Activated naive CD4-positive, alpha-beta T cell treated with anti-CD3 and anti-CD28 coated beads, Interleukin-2, amount 10 ng/mL, durations not matched to agents 7 days and 5 days (primary cell): ENCODE results near the gene SHROOM1.
"Not testable (repeated sequence)": the region's sequence is repeated elsewhere in the genome, so short reads cannot be mapped to it uniquely, and the experiment has no call there.

Experiments
- CTCF ChIA-PET: fragments of 350-600 bp; sonication (Branson Sonifier 250); formaldehyde crosslinking; loops from one replicate; lab custom pipeline; 2021; ENCODE audit warnings: antibody characterized with exemption; lab: Charles Lee
- DNase-seq: peaks from one replicate; pipeline ENCODE4 v3.0.0-alpha.2; 2020
- H3K27ac Mint-ChIP-seq: one replicate; pipeline ENCODE4 v1.8.0; 2021; ENCODE audit warnings: mild to moderate bottlenecking, moderate library complexity, mixed read lengths
- H3K27me3 Mint-ChIP-seq: one replicate; pipeline ENCODE4 v1.8.0; 2021; ENCODE audit warnings: mild to moderate bottlenecking, mixed read lengths
- H3K36me3 Mint-ChIP-seq: one replicate; pipeline ENCODE4 v1.8.0; 2021; ENCODE audit warnings: mixed read lengths
- H3K4me1 Mint-ChIP-seq: one replicate; pipeline ENCODE4 v1.8.0; 2021; ENCODE audit warnings: mixed read lengths
- H3K4me3 Mint-ChIP-seq: one replicate; pipeline ENCODE4 v1.8.0; 2021; ENCODE audit warnings: mild to moderate bottlenecking, moderate library complexity, mixed read lengths
- H3K9me3 Mint-ChIP-seq: one replicate; pipeline ENCODE4 v1.8.0; 2021; ENCODE audit warnings: mixed read lengths

The SHROOM1 gene

DNA sequence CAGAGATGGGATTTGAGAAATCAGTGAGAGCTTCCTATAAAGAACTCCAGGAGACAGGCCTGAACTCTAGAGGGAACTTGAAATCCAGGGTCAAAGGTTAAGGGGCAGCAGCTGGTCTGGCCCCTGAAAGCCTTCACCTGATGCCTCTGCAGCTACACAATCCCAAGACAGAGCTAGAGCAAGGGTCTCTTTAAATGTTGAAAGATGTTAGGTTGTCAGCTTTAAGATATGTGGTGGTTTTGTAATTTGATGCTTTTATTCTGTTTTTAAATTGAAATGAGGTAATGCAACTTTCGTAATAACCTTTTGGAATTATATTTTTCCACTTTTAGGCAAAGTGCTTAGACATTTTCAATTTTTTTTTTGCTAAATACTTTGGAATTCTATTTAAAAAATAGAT is 15.0 kb downstream of the SHROOM1 start:
- Mint-ChIP-seq H3K27me3 (peaks cover 75% of the 10 kb centered on the region), H3K27ac (no peak overlapping the region), H3K36me3 (no peaks in the 10 kb centered on the region), H3K4me3 (no peak overlapping the region), H3K9me3 (no peaks in the 10 kb centered on the region), H3K4me1 (peaks cover 21% of the 10 kb centered on the region)
- no peak for DNase-seq
- CTCF ChIA-PET = interaction anchor here (0.8 to 2.1 kb wide), 2 partner anchors 56 to 287 kb away, joined by 3 to 6 read pairs; no protein-coding TSS in a partner anchor

DNA sequence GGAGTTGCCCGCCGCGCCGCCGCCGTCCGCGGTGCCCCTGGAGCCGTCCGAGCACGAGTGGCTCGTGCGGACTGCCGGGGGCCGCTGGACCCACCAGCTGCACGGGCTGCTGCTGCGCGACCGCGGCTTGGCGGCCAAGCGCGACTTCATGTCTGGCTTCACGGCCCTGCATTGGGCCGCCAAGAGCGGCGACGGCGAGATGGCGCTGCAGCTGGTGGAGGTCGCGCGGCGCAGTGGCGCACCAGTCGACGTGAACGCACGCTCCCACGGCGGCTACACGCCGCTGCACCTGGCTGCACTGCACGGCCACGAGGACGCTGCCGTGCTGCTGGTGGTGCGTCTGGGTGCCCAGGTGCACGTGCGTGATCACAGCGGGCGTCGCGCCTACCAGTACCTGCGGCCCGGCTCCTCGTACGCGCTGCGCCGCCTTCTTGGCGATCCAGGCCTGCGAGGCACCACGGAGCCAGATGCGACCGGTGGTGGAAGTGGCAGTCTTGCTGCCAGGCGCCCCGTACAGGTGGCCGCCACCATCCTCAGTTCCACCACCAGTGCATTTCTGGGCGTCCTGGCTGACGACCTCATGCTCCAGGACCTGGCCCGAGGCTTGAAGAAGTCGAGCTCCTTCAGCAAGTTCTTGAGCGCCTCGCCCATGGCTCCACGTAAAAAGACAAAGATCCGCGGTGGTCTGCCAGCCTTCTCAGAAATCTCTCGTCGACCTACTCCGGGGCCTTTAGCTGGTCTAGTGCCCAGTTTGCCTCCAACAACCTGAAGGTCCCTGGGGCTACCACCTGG is 15.7 kb downstream of the SHROOM1 start:
- DNase-seq = no peak
- peak overlapping the region; percentile 37 for H3K4me3 Mint-ChIP-seq
- peaks cover 75% of the 10 kb centered on the region for H3K27me3 Mint-ChIP-seq
- CTCF ChIA-PET = interaction anchor here (0.8 to 2.1 kb wide), 4 partner anchors 15 to 288 kb away, joined by 3 to 6 read pairs (median 3); partner anchors contain the start of gene SHROOM1
- H3K4me1 Mint-ChIP-seq = peaks cover 16% of the 10 kb centered on the region
- H3K36me3 Mint-ChIP-seq = no peaks in the 10 kb centered on the region
- H3K9me3 Mint-ChIP-seq = no peaks in the 10 kb centered on the region
- H3K27ac Mint-ChIP-seq = no peak overlapping the region

DNA sequence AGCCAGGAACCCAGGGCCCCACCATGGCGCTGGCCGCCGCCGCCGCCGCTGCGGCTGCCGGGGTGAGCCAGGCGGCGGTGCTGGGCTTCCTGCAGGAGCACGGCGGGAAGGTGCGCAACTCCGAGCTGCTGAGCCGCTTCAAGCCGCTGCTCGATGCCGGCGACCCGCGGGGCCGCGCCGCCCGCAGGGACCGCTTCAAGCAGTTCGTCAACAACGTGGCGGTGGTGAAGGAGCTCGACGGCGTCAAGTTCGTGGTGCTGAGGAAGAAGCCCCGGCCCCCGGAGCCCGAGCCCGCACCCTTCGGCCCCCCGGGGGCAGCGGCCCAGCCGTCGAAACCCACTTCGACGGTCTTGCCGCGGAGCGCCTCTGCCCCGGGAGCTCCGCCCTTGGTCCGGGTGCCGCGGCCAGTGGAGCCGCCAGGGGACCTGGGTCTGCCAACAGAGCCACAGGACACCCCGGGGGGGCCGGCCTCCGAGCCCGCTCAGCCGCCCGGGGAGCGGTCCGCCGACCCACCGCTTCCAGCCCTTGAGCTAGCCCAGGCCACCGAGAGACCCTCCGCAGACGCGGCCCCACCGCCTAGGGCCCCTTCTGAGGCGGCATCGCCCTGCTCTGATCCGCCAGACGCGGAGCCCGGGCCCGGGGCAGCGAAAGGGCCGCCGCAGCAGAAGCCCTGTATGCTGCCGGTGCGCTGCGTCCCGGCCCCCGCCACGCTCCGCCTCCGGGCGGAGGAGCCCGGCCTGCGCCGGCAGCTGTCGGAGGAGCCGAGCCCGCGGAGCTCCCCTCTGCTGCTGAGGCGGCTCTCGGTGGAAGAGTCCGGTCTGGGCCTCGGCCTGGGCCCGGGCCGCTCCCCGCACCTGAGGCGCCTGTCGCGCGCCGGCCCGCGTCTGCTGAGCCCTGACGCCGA is 16.6 kb downstream of the SHROOM1 start:
- H3K27ac Mint-ChIP-seq = no peak overlapping the region
- H3K4me3 Mint-ChIP-seq = peak overlapping the region; percentile 33
- H3K27me3 Mint-ChIP-seq = peaks cover 75% of the 10 kb centered on the region
- no peaks in the 10 kb centered on the region for H3K9me3 Mint-ChIP-seq
- peaks cover 10% of the 10 kb centered on the region for H3K4me1 Mint-ChIP-seq
- no peaks in the 10 kb centered on the region for H3K36me3 Mint-ChIP-seq
- CTCF ChIA-PET = interaction anchor here (0.8 to 2.1 kb wide), 6 partner anchors 8 to 287 kb away, joined by 3 to 6 read pairs (median 3); partner anchors contain the start of gene SHROOM1
- DNase-seq = peak; percentile 46

DNA sequence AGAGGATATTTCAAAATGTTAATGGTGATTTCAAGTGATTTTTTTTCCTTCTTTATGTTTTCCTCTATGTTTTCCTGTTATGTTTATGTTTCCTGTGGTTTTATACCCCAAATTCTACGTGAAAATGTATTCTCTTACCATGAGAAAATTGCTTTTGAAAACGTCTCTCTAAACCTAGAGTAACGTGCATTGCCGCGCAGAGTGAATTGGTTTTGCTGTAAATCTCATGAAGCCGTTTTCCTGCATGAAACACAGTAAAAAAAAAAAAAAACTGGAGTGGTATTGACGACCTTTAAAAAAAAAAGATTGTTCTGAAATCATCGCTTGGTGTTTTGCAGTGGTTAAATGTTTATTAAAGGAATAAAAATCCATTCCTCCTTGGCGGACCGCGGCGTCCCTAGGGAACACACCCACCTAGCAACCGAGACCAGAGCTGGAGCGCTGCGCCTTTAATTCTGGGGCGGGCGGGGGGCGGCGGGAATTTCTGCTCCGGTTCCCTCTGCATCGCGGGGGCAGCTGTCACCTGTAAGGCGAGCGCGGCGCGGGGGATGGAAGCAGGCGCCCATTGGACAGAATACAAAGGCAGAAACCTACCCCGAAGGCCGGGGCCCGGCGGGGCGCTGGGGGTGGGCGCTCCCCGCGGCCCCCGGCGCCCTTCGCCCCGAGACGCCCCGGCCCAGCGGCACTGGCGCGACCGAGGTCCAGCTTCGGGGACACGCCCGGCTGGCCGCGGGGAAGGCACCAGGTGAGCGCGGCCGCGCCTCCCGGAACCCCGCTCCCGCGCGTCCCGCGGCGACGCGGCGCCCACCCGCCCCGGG is 17.5 kb downstream of the SHROOM1 start, which contains the start of gene SOWAHA:
Gene SOWAHA, plus strand, starts transcription at position 522 of the 818 bp plus-strand sequence. CDS start 320 bp downstream, outside the sequence.
- peaks cover 10% of the 10 kb centered on the region for H3K4me1 Mint-ChIP-seq
- H3K27me3 Mint-ChIP-seq = peaks cover 70% of the 10 kb centered on the region
- no peak within 1 kb of the TSS for H3K27ac Mint-ChIP-seq
- no peaks in the 10 kb centered on the region for H3K9me3 Mint-ChIP-seq
- peak within 1 kb of the TSS; percentile 64 for H3K4me3 Mint-ChIP-seq
- CTCF ChIA-PET = interaction anchor here (0.6 to 2.1 kb wide), 6 partner anchors 9 to 286 kb away, joined by 3 to 6 read pairs (median 3); no protein-coding TSS in a partner anchor
- no peak for DNase-seq
- no peaks in the 10 kb centered on the region for H3K36me3 Mint-ChIP-seq

DNA sequence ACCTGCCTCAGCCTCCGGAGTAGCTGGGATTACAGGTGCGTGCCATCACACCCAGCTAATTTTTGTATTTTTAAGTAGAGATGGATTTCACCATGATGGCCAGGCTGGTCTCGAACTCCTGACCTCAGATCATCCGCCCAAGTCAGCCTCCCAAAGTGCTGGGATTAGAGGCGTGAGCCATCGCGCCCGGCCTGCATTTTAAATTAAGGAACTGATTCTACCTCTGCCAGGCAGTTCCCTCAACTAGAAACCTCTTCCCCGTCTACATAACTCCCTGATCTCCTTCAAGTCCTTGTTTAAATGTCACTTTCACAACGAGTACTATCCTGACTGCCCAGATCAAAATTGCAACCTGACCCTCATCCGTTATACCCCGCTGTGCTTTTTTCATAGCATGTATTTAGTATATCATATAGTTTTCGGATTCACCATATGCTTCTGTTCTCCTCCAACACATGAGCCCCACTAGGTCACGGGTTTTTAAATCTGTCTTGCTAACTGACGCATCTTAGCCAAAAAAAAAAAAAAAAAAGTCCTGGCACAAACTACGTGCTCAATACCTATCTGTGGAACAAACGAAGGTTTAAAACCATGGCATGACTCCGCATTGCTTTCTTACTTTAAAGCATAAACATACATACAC is 18.2 kb downstream of the SHROOM1 start:
- CTCF ChIA-PET = interaction anchor here (1.1 to 3.3 kb wide), 3 partner anchors 8 to 65 kb away, joined by 3 to 17 read pairs (median 5); partner anchors contain the start of gene CCNI2
- no peak for DNase-seq
- Mint-ChIP-seq H3K27me3 (peaks cover 72% of the 10 kb centered on the region), H3K4me3 (peak overlapping the region; percentile 64), H3K27ac (no peak overlapping the region), H3K36me3 (no peaks in the 10 kb centered on the region), H3K9me3 (no peaks in the 10 kb centered on the region), H3K4me1 (peaks cover 10% of the 10 kb centered on the region)

DNA sequence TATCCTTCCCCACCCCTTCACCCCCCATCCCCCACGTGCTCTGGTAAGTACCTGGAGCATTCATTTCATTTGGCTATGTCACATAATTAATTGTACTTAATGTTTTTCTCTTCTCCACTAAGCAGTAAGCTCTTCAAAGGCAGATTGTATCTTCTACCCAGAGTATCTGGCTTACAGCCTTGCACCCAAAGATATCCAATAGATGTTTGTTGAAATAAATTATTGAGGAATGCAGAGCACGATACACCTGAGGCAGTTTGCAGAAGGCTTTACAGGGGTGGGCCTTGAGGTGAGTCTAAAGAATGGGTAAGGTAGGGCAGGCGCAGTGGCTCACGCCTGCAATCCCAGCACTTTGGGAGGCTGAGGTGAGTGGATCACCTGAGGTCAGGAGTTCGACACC is 19.8 kb downstream of the SHROOM1 start:
- no peak for DNase-seq
- Mint-ChIP-seq H3K4me3 (no peak overlapping the region), H3K4me1 (peaks cover 10% of the 10 kb centered on the region), H3K27ac (no peak overlapping the region), H3K36me3 (no peaks in the 10 kb centered on the region), H3K9me3 (no peaks in the 10 kb centered on the region), H3K27me3 (peaks cover 83% of the 10 kb centered on the region)
- CTCF ChIA-PET = interaction anchor here (3.3 kb wide), 1 partner anchor 9 kb away, joined by 17 read pairs; no protein-coding TSS in a partner anchor

DNA sequence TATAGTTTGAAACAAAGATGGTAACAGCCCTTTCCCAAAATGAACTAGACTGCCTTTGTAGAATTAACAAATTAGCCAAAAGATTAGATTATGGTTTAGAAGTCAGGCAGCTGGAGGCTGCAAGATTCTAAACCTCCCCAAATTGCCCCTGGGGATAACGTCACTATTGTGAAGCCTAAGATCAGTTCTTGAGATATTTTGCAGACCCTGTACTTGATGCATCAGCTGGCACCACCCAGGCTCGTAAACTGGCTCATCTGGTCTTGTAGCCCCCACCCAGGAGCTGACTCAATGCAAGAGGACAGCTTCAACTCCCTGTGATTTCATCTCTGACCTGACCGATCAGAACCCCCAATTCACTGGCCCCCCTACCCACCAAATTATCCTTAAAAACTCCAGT is 21.6 kb downstream of the SHROOM1 start:
- Mint-ChIP-seq H3K4me3 (no peak overlapping the region), H3K9me3 (no peaks in the 10 kb centered on the region), H3K4me1 (peaks cover 7% of the 10 kb centered on the region), H3K27ac (no peak overlapping the region), H3K27me3 (peaks cover 79% of the 10 kb centered on the region), H3K36me3 (no peaks in the 10 kb centered on the region)
- CTCF ChIA-PET = interaction anchor here (0.7 to 3.3 kb wide), 4 partner anchors 8 to 528 kb away, joined by 3 to 17 read pairs (median 3); no protein-coding TSS in a partner anchor
- no peak for DNase-seq

DNA sequence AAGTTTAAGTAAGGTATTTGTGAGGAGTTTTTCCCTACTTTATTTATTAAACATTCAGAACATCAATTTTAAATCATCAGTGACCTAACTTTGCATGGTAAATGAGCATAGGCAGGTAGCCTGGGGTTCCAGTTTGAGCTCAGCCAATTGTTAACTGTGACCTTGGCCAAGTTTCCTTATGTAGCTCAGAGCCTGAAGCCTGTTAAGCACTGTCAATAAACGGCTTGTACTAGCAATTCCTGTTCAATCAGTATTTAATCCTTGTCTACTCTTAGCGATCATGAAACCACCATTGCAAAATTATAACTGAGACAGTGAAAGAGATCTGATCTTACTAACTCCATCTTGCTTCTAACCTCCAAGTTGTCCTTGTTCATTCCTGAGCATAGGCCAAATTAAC is 22.0 kb downstream of the SHROOM1 start:
- no peak overlapping the region for H3K4me3 Mint-ChIP-seq
- no peak overlapping the region for H3K27ac Mint-ChIP-seq
- peaks cover 77% of the 10 kb centered on the region for H3K27me3 Mint-ChIP-seq
- DNase-seq = no peak
- no peaks in the 10 kb centered on the region for H3K9me3 Mint-ChIP-seq
- H3K4me1 Mint-ChIP-seq = peaks cover 7% of the 10 kb centered on the region
- no peaks in the 10 kb centered on the region for H3K36me3 Mint-ChIP-seq
- CTCF ChIA-PET = interaction anchor here (1.0 to 1.2 kb wide), 2 partner anchors 8 to 527 kb away, joined by 3 read pairs; no protein-coding TSS in a partner anchor

DNA sequence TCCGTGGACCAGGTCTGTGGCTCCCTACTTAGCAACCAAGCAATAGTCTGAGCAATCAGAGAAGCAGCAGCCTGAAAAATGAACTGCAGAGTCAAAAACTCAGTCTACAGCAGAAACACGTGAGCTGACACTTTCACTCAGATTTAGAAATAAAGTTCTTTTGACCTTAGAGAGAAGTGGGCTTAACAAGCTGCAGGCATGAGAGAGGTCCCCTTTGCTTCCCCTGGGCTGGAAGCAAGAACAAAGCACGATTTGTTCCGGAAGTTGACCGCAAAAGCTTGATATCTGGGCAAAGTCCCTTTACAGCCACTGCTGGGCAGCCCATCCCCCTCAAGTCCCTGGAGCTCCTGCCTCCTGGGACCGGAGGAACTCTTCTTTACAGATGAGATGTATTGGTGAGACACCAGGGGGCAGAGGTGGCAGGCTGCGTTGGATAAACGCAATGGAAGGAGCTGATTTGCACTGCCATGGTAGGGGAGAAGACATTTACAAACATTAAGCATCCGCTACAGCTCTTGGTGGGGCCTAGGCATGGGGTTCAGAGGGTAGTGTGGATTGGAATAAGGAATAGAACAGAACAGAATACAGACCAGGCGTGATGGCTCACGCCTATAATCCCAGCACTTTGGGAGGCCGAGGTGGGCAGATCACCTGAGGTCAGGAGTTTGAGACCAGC is 23.1 kb downstream of the SHROOM1 start:
- CTCF ChIA-PET = interaction anchor here (0.5 to 1.5 kb wide), 6 partner anchors 11 to 306 kb away, joined by 3 to 9 read pairs (median 3); no protein-coding TSS in a partner anchor
- no peak overlapping the region for H3K4me3 Mint-ChIP-seq
- H3K4me1 Mint-ChIP-seq = no peaks in the 10 kb centered on the region
- no peaks in the 10 kb centered on the region for H3K36me3 Mint-ChIP-seq
- no peak overlapping the region for H3K27ac Mint-ChIP-seq
- no peak for DNase-seq
- H3K27me3 Mint-ChIP-seq = peaks cover 76% of the 10 kb centered on the region
- no peaks in the 10 kb centered on the region for H3K9me3 Mint-ChIP-seq

DNA sequence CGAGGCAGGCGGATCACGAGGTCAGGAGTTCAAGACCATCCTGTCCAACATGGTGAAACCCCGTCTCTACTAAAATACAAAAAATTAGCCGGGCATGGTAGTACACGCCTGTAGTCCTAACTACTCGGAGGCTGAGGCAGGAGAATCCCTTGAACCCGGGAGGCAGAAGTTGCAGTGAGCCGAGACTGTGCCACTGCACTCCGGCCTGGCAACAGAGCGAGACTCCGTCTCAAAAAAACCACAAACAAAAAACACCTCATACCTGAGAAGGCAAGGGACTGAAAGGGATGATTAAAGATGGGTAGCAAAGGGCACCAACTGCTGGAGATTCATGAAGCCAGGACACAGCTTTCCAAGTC is 23.7 kb downstream of the SHROOM1 start:
- not testable (repeated sequence) for H3K9me3 Mint-ChIP-seq, H3K36me3 Mint-ChIP-seq, DNase-seq, H3K4me1 Mint-ChIP-seq, H3K27ac Mint-ChIP-seq, H3K4me3 Mint-ChIP-seq
- peaks cover 76% of the 10 kb centered on the region for H3K27me3 Mint-ChIP-seq
- CTCF ChIA-PET = interaction anchor here (0.9 to 1.5 kb wide), 4 partner anchors 11 to 306 kb away, joined by 3 to 9 read pairs (median 4); no protein-coding TSS in a partner anchor

DNA sequence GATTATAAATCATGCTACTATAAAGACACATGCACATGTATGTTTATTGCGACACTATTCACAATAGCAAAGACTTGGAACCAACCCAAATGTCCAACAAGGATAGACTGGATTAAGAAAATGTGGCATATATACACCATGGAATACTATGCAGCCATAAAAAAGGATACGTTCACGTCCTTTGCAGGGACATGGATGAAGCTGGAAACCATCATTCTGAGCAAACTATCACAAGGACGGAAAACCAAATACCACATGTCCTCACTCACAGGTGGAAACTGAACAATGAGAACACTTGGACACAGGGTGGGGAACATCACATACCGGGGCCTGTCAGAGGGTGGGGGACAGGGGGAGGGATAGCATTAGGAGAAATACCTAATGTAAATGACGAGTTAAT is 24.6 kb downstream of the SHROOM1 start:
- DNase-seq, H3K4me3 Mint-ChIP-seq, H3K36me3 Mint-ChIP-seq, H3K4me1 Mint-ChIP-seq, CTCF ChIA-PET, H3K27ac Mint-ChIP-seq, H3K9me3 Mint-ChIP-seq: not testable (repeated sequence)
- peaks cover 73% of the 10 kb centered on the region for H3K27me3 Mint-ChIP-seq

DNA sequence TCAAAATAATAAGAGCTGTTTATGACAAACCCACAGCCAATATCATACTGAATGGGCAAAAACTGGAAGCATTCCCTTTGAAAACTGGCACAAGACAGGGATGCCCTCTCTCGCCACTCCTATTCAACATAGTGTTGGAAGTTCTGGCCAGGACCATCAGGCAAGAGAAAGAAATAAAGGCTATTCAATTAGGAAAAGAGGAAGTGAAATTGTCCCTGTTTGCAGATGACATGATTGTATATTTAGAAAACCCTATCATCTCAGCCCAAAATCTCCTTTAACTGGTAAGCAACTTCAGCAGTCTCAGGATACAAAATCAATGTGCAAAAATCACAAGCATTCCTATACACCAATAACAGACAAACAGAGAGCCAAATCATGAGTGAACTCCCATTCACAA is 26.2 kb downstream of the SHROOM1 start:
- H3K27ac Mint-ChIP-seq, H3K4me1 Mint-ChIP-seq, DNase-seq, H3K36me3 Mint-ChIP-seq, CTCF ChIA-PET, H3K9me3 Mint-ChIP-seq, H3K4me3 Mint-ChIP-seq: not testable (repeated sequence)
- H3K27me3 Mint-ChIP-seq = peaks cover 68% of the 10 kb centered on the region
